ENCODE results near the gene GPA33.

Gene GPA33

DNA sequence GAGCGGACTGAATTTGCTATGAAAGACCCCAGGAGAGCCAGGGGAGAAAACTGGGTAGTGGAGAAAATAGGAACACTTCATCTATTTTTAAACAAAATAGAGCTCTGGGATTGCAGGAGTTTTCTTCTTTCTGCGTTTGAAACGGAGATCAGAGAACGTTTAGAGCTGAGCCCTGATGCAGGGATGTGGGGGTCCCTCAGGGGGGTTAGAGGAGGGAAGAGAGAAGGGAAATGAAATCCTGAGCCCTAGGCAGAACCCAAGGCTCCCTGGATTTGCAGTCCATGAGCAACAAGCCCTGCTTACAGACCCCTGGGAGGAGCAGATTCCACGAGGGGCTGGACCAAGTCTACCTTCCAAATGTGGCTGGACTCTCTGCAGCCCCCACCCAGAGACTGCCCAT, 25.5 kb upstream of the GPA33 start:
- no peak for DNase-seq (ENCODE audit: low read depth in 1 of 2, low spot score in 1 of 2)
- Histone ChIP-seq H3K27me3 (ENCODE audit: insufficient read depth, poor library complexity, severe bottlenecking) (no peaks in the 10 kb centered on the region), H3K27ac (replicated peaks) (no peak overlapping the region), H3K4me3 (replicated peaks; ENCODE audit: insufficient read depth, low read length) (no peak overlapping the region)
- TF ChIP-seq GABPA (IDR thresholded peaks at IDR 0.05; ENCODE audit: low read depth) (no peak), SPI1 (IDR thresholded peaks at IDR 0.05; ENCODE audit: borderline replicate concordance, low read depth) (no peak)
- TF ChIP-seq, protein P1, sequence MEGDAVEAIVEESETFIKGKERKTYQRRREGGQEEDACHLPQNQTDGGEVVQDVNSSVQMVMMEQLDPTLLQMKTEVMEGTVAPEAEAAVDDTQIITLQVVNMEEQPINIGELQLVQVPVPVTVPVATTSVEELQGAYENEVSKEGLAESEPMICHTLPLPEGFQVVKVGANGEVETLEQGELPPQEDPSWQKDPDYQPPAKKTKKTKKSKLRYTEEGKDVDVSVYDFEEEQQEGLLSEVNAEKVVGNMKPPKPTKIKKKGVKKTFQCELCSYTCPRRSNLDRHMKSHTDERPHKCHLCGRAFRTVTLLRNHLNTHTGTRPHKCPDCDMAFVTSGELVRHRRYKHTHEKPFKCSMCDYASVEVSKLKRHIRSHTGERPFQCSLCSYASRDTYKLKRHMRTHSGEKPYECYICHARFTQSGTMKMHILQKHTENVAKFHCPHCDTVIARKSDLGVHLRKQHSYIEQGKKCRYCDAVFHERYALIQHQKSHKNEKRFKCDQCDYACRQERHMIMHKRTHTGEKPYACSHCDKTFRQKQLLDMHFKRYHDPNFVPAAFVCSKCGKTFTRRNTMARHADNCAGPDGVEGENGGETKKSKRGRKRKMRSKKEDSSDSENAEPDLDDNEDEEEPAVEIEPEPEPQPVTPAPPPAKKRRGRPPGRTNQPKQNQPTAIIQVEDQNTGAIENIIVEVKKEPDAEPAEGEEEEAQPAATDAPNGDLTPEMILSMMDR (IDR thresholded peaks at IDR 0.05; ENCODE audit: insufficient read depth, low read length) = no peak

DNA sequence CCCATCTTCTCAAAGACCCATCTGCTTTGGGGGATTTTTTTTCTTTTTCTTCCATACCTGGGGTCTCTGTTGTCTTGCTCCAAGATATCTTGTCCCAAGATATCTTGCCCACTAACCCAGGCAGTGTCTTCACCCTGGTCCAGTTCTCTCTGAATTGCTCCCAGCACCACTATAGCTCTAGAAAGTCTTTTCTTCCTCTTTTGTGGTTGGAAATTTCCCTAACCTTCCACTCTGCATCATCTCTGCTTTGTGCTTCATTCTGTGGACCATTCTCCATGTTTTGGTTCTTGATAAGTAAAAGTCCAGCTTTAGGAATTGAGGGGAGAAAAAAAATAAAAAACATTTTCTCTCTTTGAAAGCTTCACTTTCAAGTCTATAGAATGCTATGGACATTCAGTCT, 24.5 kb upstream of the GPA33 start:
- no peak overlapping the region for H3K4me3 ChIP-seq (replicated peaks; ENCODE audit: insufficient read depth, low read length)
- TF ChIP-seq, protein P2, sequence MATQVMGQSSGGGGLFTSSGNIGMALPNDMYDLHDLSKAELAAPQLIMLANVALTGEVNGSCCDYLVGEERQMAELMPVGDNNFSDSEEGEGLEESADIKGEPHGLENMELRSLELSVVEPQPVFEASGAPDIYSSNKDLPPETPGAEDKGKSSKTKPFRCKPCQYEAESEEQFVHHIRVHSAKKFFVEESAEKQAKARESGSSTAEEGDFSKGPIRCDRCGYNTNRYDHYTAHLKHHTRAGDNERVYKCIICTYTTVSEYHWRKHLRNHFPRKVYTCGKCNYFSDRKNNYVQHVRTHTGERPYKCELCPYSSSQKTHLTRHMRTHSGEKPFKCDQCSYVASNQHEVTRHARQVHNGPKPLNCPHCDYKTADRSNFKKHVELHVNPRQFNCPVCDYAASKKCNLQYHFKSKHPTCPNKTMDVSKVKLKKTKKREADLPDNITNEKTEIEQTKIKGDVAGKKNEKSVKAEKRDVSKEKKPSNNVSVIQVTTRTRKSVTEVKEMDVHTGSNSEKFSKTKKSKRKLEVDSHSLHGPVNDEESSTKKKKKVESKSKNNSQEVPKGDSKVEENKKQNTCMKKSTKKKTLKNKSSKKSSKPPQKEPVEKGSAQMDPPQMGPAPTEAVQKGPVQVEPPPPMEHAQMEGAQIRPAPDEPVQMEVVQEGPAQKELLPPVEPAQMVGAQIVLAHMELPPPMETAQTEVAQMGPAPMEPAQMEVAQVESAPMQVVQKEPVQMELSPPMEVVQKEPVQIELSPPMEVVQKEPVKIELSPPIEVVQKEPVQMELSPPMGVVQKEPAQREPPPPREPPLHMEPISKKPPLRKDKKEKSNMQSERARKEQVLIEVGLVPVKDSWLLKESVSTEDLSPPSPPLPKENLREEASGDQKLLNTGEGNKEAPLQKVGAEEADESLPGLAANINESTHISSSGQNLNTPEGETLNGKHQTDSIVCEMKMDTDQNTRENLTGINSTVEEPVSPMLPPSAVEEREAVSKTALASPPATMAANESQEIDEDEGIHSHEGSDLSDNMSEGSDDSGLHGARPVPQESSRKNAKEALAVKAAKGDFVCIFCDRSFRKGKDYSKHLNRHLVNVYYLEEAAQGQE (IDR thresholded peaks at IDR 0.05; ENCODE audit: insufficient replicate concordance, low read depth) = no peak
- TF ChIP-seq SPI1 (IDR thresholded peaks at IDR 0.05; ENCODE audit: borderline replicate concordance, low read depth) (no peak), POLR2AphosphoS5 (IDR thresholded peaks at IDR 0.05; ENCODE audit: low read depth) (no peak), GABPA (IDR thresholded peaks at IDR 0.05; ENCODE audit: low read depth) (no peak)
- TF ChIP-seq, protein P1 (IDR thresholded peaks at IDR 0.05; ENCODE audit: insufficient read depth, low read length) = no peak
- no peaks in the 10 kb centered on the region for H3K27me3 ChIP-seq (ENCODE audit: insufficient read depth, poor library complexity, severe bottlenecking)
- DNase-seq (ENCODE audit: low read depth in 1 of 2, low spot score in 1 of 2) = no peak
- H3K27ac ChIP-seq (replicated peaks) = no peak overlapping the region

- Histone ChIP-seq H3K27me3 (ENCODE audit: insufficient read depth, poor library complexity, severe bottlenecking) (no peaks in the 10 kb centered on the region), H3K4me3 (replicated peaks; ENCODE audit: insufficient read depth, low read length) (no peak overlapping the region), H3K27ac (replicated peaks) (no peak overlapping the region)
- no peak for DNase-seq (ENCODE audit: low read depth in 1 of 2, low spot score in 1 of 2)
- TF ChIP-seq, protein P2 (IDR thresholded peaks at IDR 0.05; ENCODE audit: insufficient replicate concordance, low read depth) = no peak
- TF ChIP-seq GABPA (IDR thresholded peaks at IDR 0.05; ENCODE audit: low read depth) = no peak
- TF ChIP-seq, protein P1 (IDR thresholded peaks at IDR 0.05; ENCODE audit: insufficient read depth, low read length) = no peak
Measured at GRCh38 chr1:167111868-167112709, 21.9 kb upstream of the GPA33 start.

DNA sequence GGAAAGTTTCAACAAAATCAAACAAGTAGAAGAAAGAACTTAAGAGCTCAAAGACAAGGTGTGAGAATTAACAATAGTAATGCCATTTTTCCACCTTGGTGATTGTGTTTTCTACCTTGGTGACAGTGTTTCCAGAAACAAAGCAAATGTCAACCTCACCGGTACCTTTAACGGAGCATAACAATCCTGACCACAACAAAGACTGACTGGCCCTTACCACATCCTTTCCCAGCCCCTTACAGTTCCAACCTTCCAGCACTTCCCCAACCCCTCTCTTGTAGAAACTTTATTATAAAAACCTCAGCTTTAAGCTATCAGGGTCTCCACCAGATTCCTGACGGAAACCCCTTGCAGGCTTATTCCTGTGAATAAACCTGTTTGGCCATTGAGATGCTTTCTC, 20.4 kb upstream of the GPA33 start:
- Histone ChIP-seq H3K27ac (replicated peaks) (no peak overlapping the region), H3K27me3 (ENCODE audit: insufficient read depth, poor library complexity, severe bottlenecking) (no peaks in the 10 kb centered on the region), H3K4me3 (replicated peaks; ENCODE audit: insufficient read depth, low read length) (no peak overlapping the region)
- no peak for DNase-seq (ENCODE audit: low read depth in 1 of 2, low spot score in 1 of 2)
- TF ChIP-seq, protein P1 (IDR thresholded peaks at IDR 0.05; ENCODE audit: insufficient read depth, low read length) = no peak
- no peak for TF ChIP-seq POLR2AphosphoS5 (IDR thresholded peaks at IDR 0.05; ENCODE audit: low read depth)
- TF ChIP-seq GABPA (IDR thresholded peaks at IDR 0.05; ENCODE audit: low read depth) = no peak
- no peak for TF ChIP-seq SPI1 (IDR thresholded peaks at IDR 0.05; ENCODE audit: borderline replicate concordance, low read depth)
- TF ChIP-seq, protein P2 (IDR thresholded peaks at IDR 0.05; ENCODE audit: insufficient replicate concordance, low read depth) = no peak

Measured in HL-60 (cell line).